ENCODE measurements around the gene MAMSTR.
A peak's percentile ranks its signal among the peaks of the same experiment; 100 is the strongest.

Gene MAMSTR

DNA sequence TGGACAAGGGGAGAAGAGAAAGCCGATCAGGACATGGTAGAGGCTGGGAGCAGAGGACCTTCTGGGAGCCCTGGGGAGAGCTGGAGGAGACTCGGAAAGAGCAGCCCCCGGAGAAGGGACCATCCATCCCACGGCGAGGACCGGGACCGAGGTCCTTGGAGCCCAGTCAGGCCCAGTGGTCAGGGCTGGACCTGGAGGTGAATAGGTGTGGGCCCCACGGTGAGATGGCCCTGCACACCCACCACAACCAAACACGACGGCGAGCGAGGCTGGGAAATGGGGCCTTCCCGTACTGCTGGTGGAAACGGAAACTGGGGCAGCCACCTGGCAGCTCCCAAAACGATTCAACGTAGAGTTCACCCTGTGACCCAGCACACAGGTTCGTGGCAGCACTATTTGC lies 43.0 kb downstream of the MAMSTR start:
- no peaks in the 10 kb centered on the region for H3F3A ChIP-seq (ENCODE audit: low read depth)
- H4K20me1 ChIP-seq (ENCODE audit: insufficient read depth, low read length, poor library complexity, severe bottlenecking) = no peaks in the 10 kb centered on the region
- H3K9ac ChIP-seq (ENCODE audit: low read depth, low read length, poor library complexity, severe bottlenecking) = no peak overlapping the region
- no peak overlapping the region for H3K4me3 ChIP-seq (ENCODE audit: low read length, poor library complexity, severe bottlenecking)
- H3K9me3 ChIP-seq (ENCODE audit: insufficient read depth, low read depth, low read length) = no peaks in the 10 kb centered on the region
- H3K79me2 ChIP-seq (ENCODE audit: insufficient read depth, low read length) = no peaks in the 10 kb centered on the region
- no peak overlapping the region for H3K4me2 ChIP-seq (ENCODE audit: low read depth, low read length, poor library complexity, severe bottlenecking)
- no peak overlapping the region for H2AFZ ChIP-seq (ENCODE audit: low read length)
- H3K36me3 ChIP-seq (ENCODE audit: insufficient read depth, low read length) = no peaks in the 10 kb centered on the region
- H3K9me2 ChIP-seq (replicated peaks; ENCODE audit: low read depth, low read length) = no peaks in the 10 kb centered on the region
- peaks cover 5% of the 10 kb centered on the region for H3K4me1 ChIP-seq (ENCODE audit: insufficient read depth, low read length, poor library complexity, severe bottlenecking)
- H3K27me3 ChIP-seq (ENCODE audit: insufficient read depth, low read length, poor library complexity, severe bottlenecking) = no peaks in the 10 kb centered on the region
- TF ChIP-seq, protein P1, sequence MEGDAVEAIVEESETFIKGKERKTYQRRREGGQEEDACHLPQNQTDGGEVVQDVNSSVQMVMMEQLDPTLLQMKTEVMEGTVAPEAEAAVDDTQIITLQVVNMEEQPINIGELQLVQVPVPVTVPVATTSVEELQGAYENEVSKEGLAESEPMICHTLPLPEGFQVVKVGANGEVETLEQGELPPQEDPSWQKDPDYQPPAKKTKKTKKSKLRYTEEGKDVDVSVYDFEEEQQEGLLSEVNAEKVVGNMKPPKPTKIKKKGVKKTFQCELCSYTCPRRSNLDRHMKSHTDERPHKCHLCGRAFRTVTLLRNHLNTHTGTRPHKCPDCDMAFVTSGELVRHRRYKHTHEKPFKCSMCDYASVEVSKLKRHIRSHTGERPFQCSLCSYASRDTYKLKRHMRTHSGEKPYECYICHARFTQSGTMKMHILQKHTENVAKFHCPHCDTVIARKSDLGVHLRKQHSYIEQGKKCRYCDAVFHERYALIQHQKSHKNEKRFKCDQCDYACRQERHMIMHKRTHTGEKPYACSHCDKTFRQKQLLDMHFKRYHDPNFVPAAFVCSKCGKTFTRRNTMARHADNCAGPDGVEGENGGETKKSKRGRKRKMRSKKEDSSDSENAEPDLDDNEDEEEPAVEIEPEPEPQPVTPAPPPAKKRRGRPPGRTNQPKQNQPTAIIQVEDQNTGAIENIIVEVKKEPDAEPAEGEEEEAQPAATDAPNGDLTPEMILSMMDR (conservative IDR thresholded peaks at IDR 0.05; ENCODE audit: low read length) = no peak
- TF ChIP-seq EZH2phosphoT487 (IDR thresholded peaks at IDR 0.05; ENCODE audit: borderline replicate concordance) = no peak

DNA sequence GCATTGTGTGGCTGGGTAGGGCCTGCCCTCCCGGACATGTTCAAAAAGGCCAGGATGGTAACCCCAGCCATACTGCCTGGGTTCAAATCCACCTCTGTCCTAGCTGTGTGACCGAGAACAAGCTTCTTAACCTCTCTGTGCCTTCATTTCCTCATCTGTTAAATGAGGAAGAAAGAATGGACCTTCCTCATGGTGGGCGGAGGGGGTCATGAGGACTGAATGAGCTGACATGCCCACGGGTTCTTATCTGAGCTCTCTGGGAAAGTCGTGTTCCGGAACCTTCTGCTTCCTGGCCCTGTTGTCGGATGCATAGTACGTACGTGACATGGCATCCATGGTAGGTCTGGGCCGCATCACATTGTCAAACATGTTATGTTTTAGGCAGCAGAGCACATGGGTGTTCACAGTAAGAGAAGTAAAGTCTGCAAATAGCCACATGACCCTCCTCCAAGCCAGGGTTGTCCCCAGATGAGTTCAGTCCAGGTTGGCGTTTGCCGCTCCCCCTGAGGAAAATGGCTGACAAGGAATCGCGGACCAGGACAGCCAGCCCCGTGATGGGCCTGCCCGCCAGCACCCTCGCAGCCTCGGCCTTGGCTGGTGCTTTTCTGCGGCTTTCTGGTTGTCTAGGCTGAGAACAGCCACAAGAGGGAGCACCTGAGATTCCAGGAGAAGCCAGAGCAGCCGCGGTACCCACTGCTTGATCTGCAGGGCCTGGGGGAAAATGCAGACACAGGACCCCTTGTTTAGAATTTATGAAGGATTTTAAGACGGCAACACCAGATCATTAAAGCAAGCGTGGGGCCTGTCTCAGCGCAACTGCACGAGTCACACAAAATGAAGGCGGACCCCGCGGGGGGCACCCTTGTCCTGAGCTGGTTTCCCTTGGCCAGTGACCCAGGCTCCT lies 44.4 kb downstream of the MAMSTR start:
- no peaks in the 10 kb centered on the region for H3K9me3 ChIP-seq (ENCODE audit: insufficient read depth, low read depth, low read length)
- H3K4me2 ChIP-seq (ENCODE audit: low read depth, low read length, poor library complexity, severe bottlenecking) = no peak overlapping the region
- no peaks in the 10 kb centered on the region for H3K9me2 ChIP-seq (replicated peaks; ENCODE audit: low read depth, low read length)
- H3K27me3 ChIP-seq (ENCODE audit: insufficient read depth, low read length, poor library complexity, severe bottlenecking) = no peaks in the 10 kb centered on the region
- no peaks in the 10 kb centered on the region for H3F3A ChIP-seq (ENCODE audit: low read depth)
- no peaks in the 10 kb centered on the region for H3K4me1 ChIP-seq (ENCODE audit: insufficient read depth, low read length, poor library complexity, severe bottlenecking)
- no peak overlapping the region for H3K4me3 ChIP-seq (ENCODE audit: low read length, poor library complexity, severe bottlenecking)
- peak overlapping the region; percentile 58; the same call in 1 of the 2 replicates for H2AFZ ChIP-seq (ENCODE audit: low read length)
- no peaks in the 10 kb centered on the region for H3K79me2 ChIP-seq (ENCODE audit: insufficient read depth, low read length)
- no peaks in the 10 kb centered on the region for H3K36me3 ChIP-seq (ENCODE audit: insufficient read depth, low read length)
- TF ChIP-seq EZH2phosphoT487 (IDR thresholded peaks at IDR 0.05; ENCODE audit: borderline replicate concordance) = no peak
- TF ChIP-seq, protein P1 (conservative IDR thresholded peaks at IDR 0.05; ENCODE audit: low read length) = peak; percentile 85
- no peaks in the 10 kb centered on the region for H4K20me1 ChIP-seq (ENCODE audit: insufficient read depth, low read length, poor library complexity, severe bottlenecking)
- no peak overlapping the region for H3K9ac ChIP-seq (ENCODE audit: low read depth, low read length, poor library complexity, severe bottlenecking)

DNA sequence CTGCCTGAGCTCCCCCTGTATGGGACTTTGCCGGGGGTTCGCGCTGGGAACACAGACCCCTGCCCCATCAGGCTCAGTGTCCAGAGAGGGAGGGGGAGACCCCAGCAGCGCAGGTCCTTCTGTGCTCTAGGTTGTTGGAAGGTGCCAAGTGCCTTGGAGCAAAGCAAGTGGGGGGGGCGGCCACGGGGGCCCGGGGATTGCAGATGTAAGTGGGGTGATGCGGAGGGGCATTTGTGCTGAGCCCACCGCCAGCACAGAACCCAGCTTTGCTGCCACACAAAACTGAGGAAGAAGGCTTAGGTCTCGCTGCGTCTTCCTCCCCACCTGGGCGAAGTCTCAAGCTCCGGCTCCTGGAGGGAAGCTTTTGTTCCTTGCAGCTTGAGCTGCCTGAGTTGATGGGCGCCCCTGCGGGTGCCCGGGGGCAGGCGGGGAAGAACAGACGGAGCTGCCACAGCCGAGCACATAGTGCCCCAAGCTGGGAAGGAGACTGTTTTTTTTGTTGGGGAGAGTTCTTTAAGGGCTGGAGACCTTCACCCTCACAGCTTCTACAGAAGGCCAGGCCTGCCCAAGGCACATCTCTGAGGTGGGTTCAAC lies 45.2 kb downstream of the MAMSTR start:
- TF ChIP-seq, protein P1 (conservative IDR thresholded peaks at IDR 0.05; ENCODE audit: low read length) = no peak
- TF ChIP-seq EZH2phosphoT487 (IDR thresholded peaks at IDR 0.05; ENCODE audit: borderline replicate concordance) = no peak
- no peaks in the 10 kb centered on the region for H3K4me1 ChIP-seq (ENCODE audit: insufficient read depth, low read length, poor library complexity, severe bottlenecking)
- H3K79me2 ChIP-seq (ENCODE audit: insufficient read depth, low read length) = no peaks in the 10 kb centered on the region
- no peak overlapping the region for H3K4me3 ChIP-seq (ENCODE audit: low read length, poor library complexity, severe bottlenecking)
- H3K36me3 ChIP-seq (ENCODE audit: insufficient read depth, low read length) = no peaks in the 10 kb centered on the region
- no peaks in the 10 kb centered on the region for H3F3A ChIP-seq (ENCODE audit: low read depth)
- H3K9me2 ChIP-seq (replicated peaks; ENCODE audit: low read depth, low read length) = no peaks in the 10 kb centered on the region
- no peak overlapping the region for H2AFZ ChIP-seq (ENCODE audit: low read length)
- no peaks in the 10 kb centered on the region for H4K20me1 ChIP-seq (ENCODE audit: insufficient read depth, low read length, poor library complexity, severe bottlenecking)
- H3K9ac ChIP-seq (ENCODE audit: low read depth, low read length, poor library complexity, severe bottlenecking) = no peak overlapping the region
- no peaks in the 10 kb centered on the region for H3K27me3 ChIP-seq (ENCODE audit: insufficient read depth, low read length, poor library complexity, severe bottlenecking)
- no peak overlapping the region for H3K4me2 ChIP-seq (ENCODE audit: low read depth, low read length, poor library complexity, severe bottlenecking)
- H3K9me3 ChIP-seq (ENCODE audit: insufficient read depth, low read depth, low read length) = no peaks in the 10 kb centered on the region
